ENCODE measurements around the gene NPY5R.

Gene NPY5R

DNA sequence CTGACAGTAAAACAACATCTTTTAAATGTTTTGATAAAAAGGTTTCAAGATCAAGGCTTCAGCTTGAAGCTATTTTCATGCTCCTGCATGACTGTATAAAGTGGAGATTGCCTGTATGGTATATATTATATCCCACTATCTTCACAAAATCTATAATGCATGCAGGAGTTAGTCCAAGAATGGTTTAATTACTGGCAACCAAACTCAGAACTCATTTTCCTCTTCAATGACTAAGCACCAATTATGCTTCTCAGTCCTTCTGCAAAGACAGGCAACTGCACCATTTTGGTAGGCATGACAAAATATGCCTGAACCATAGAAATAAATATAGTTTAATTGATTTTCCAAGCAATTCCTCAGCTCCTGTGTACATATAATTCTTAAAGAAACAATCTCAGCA lies 54.5 kb downstream of the NPY5R start:
- H3K4me3 ChIP-seq (ENCODE audit: low read depth, low read length) = no peak overlapping the region
- TF ChIP-seq, protein P1, sequence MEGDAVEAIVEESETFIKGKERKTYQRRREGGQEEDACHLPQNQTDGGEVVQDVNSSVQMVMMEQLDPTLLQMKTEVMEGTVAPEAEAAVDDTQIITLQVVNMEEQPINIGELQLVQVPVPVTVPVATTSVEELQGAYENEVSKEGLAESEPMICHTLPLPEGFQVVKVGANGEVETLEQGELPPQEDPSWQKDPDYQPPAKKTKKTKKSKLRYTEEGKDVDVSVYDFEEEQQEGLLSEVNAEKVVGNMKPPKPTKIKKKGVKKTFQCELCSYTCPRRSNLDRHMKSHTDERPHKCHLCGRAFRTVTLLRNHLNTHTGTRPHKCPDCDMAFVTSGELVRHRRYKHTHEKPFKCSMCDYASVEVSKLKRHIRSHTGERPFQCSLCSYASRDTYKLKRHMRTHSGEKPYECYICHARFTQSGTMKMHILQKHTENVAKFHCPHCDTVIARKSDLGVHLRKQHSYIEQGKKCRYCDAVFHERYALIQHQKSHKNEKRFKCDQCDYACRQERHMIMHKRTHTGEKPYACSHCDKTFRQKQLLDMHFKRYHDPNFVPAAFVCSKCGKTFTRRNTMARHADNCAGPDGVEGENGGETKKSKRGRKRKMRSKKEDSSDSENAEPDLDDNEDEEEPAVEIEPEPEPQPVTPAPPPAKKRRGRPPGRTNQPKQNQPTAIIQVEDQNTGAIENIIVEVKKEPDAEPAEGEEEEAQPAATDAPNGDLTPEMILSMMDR (IDR thresholded peaks at IDR 0.05; ENCODE audit: borderline replicate concordance, insufficient read depth, low read depth, low read length) = no peak

DNA sequence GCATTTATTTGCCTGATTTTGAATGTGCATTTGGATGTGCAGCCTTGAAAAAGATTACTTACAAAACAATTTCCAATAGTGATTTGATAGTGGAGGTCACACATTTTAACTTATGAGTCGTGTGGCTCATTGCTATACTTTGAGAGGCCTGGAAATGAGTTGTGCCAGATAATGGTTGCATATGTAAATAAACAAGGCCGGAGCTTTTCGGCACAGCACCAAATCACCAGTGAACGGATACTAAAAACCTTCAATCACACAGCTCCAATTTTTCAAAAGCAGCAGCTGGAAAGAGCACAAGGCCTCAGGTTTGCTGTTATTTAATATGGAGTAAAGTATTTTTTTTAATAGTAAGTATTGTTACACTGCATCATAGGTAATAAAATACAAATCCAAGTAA lies 57.2 kb downstream of the NPY5R start:
- TF ChIP-seq, protein P1 (IDR thresholded peaks at IDR 0.05; ENCODE audit: borderline replicate concordance, insufficient read depth, low read depth, low read length) = no peak

More for the DNA sequence above, 57.2 kb downstream of the NPY5R start:
- no peak overlapping the region for H3K4me3 ChIP-seq (ENCODE audit: low read depth, low read length)
